Glutamatergic neuron (in vitro differentiated cells): ENCODE measurements around the gene RRBP1. TPM values are rescaled to one million over a fixed set of nuclear protein-coding genes. Genes with fewer than 3 reads are reported as not detected.

Source experiments
- DNase-seq: peaks from one replicate; pipeline ENCODE4 v3.0.0; 2022
- H3K27ac Mint-ChIP-seq: one replicate; pipeline ENCODE4 v1.8.0; 2020; ENCODE audit warnings: mild to moderate bottlenecking, mixed read lengths, inconsistent platforms; ENCODE audit not compliant: unreplicated experiment
- H3K27me3 Mint-ChIP-seq: one replicate; pipeline ENCODE4 v1.8.0; 2020; ENCODE audit warnings: mild to moderate bottlenecking, moderate library complexity, mixed read lengths, inconsistent platforms; ENCODE audit not compliant: unreplicated experiment
- H3K36me3 Mint-ChIP-seq: one replicate; pipeline ENCODE4 v1.8.0; 2020; ENCODE audit warnings: mild to moderate bottlenecking, mixed read lengths, inconsistent platforms; ENCODE audit not compliant: unreplicated experiment
- H3K4me1 Mint-ChIP-seq: one replicate; pipeline ENCODE4 v1.8.0; 2020; ENCODE audit warnings: mild to moderate bottlenecking, low read depth, mixed read lengths, inconsistent platforms; ENCODE audit not compliant: unreplicated experiment
- H3K4me3 Mint-ChIP-seq: one replicate; pipeline ENCODE4 v1.8.0; 2020; ENCODE audit warnings: mild to moderate bottlenecking, mixed read lengths, inconsistent platforms; ENCODE audit not compliant: unreplicated experiment
- H3K9me3 Mint-ChIP-seq: one replicate; pipeline ENCODE4 v1.8.0; 2020; ENCODE audit warnings: mild to moderate bottlenecking, moderate library complexity, mixed read lengths, inconsistent platforms; ENCODE audit not compliant: unreplicated experiment
- CTCF ChIP-seq: fragments of 200-600 bp; sonication (generic); IDR thresholded peaks from one replicate; pipeline ENCODE4 v1.5.0; 2021; ENCODE audit not compliant: partially characterized antibody, unreplicated experiment
- total RNA-seq: library from RNA; stranded (reverse); fragmentation: NEBNext Ultra II Directional; extraction: Animal tissue kit (Norgen Biotek cat#: 25700); gene quantifications from one replicate; pipeline ENCODE4 v1.2.1, GENCODE V29; 2021; ENCODE audit not compliant: unreplicated experiment

Gene RRBP1
- total RNA-seq, 1 donor from 2014 or later: 63.3 TPM

GRCh38 chr20:17608701-17609497 is 73.1 kb downstream of the RRBP1 start:
- peaks cover 7% of the 10 kb centered on the region for H3K9me3 Mint-ChIP-seq
- no peak for DNase-seq
- no peak overlapping the region for H3K4me3 Mint-ChIP-seq
- peak overlapping the region; percentile 24 for H3K27ac Mint-ChIP-seq
- peaks cover 9% of the 10 kb centered on the region for H3K4me1 Mint-ChIP-seq
- no peak for TF ChIP-seq CTCF
- H3K36me3 Mint-ChIP-seq: no peaks in the 10 kb centered on the region
- peaks cover 6% of the 10 kb centered on the region for H3K27me3 Mint-ChIP-seq

DNA sequence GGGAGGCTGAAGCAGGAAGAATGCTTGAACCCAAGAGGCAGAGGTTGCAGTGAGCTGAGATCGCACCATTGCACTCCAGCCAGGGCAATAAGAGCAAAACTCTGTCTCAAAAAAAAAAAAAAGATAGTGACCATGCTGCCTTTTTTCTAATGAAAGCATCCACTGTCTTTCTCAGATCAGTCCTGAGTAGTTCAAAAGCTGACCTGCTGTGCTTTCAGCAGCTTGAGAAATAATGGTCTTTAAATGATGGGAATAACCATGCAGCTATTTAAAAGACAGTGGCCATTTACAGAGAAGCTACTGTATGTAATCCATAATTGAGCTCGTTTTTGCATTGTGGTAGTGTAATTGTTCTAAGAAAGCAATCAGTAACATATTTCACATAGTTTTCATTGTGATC is 76.0 kb downstream of the RRBP1 start:
- no peak for DNase-seq
- Mint-ChIP-seq H3K27ac (no peak overlapping the region), H3K9me3 (peaks cover 6% of the 10 kb centered on the region), H3K4me3 (no peak overlapping the region), H3K27me3 (peaks cover 3% of the 10 kb centered on the region), H3K36me3 (no peaks in the 10 kb centered on the region), H3K4me1 (peaks cover 11% of the 10 kb centered on the region)
- TF ChIP-seq CTCF: no peak

DNA sequence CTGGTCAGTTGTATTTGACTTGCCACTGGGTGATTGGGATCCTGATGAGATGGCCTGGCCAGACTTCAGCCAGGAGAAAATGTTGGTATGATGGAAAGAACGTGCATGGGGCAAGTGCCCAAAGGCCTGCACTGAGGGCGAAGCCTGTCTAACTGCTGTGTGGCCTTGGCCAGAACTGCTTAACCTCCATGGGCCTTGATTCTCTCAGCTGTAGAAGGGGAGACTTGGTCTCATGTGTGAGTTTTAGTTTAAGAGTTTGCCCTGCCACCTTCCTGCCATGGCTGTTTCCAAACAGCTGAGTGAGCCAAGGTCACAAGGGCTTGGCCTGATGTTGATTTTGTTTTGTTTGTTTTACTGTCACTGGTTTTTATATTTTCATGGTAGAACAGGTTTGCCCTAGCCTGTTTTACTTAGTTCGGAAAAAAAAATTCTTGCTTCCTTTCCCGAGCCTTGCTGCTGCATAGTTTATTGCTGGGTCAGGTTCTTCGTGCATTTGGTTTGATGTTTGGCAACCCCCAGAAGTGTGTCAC is 76.8 kb downstream of the RRBP1 start:
- H3K36me3 Mint-ChIP-seq: no peaks in the 10 kb centered on the region
- no peak overlapping the region for H3K27ac Mint-ChIP-seq
- peaks cover 3% of the 10 kb centered on the region for H3K27me3 Mint-ChIP-seq
- H3K4me3 Mint-ChIP-seq: no peak overlapping the region
- no peak for DNase-seq
- no peak for TF ChIP-seq CTCF
- peaks cover 16% of the 10 kb centered on the region for H3K4me1 Mint-ChIP-seq
- peaks cover 4% of the 10 kb centered on the region for H3K9me3 Mint-ChIP-seq

GRCh38 chr20:17602493-17602892 is 79.5 kb downstream of the RRBP1 start:
- peaks cover 25% of the 10 kb centered on the region for H3K4me1 Mint-ChIP-seq
- no peaks in the 10 kb centered on the region for H3K9me3 Mint-ChIP-seq
- no peak for TF ChIP-seq CTCF
- no peak for DNase-seq
- no peak overlapping the region for H3K4me3 Mint-ChIP-seq
- no peaks in the 10 kb centered on the region for H3K27me3 Mint-ChIP-seq
- H3K36me3 Mint-ChIP-seq: no peaks in the 10 kb centered on the region
- no peak overlapping the region for H3K27ac Mint-ChIP-seq

DNA sequence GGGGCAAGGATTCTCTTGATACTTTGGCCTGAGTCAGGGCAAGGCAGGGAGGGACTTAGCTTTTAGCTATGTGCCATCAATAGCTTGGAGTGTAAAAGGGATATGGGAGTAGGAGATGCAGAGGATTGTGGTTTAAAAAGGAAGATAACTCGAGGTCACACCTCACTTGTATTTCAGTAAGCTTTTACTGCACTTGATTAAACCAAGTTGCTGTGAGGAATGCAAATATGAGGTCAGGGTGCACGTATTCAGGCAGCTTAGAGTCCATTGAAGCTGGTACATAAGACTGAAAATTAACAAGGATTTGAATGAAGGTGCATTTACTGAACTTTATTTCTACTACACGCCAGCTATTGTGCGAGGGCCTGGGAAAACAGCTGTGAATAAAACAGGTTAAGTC is 80.1 kb downstream of the RRBP1 start:
- H3K4me1 Mint-ChIP-seq: peaks cover 30% of the 10 kb centered on the region
- H3K27me3 Mint-ChIP-seq: no peaks in the 10 kb centered on the region
- DNase-seq: no peak
- H3K9me3 Mint-ChIP-seq: no peaks in the 10 kb centered on the region
- no peak for TF ChIP-seq CTCF
- no peaks in the 10 kb centered on the region for H3K36me3 Mint-ChIP-seq
- H3K27ac Mint-ChIP-seq: no peak overlapping the region
- H3K4me3 Mint-ChIP-seq: no peak overlapping the region
